ENCODE results near the gene UNC5B.
A peak's percentile ranks its signal among the peaks of the same experiment; 100 is the strongest.

UNC5B gene

DNA sequence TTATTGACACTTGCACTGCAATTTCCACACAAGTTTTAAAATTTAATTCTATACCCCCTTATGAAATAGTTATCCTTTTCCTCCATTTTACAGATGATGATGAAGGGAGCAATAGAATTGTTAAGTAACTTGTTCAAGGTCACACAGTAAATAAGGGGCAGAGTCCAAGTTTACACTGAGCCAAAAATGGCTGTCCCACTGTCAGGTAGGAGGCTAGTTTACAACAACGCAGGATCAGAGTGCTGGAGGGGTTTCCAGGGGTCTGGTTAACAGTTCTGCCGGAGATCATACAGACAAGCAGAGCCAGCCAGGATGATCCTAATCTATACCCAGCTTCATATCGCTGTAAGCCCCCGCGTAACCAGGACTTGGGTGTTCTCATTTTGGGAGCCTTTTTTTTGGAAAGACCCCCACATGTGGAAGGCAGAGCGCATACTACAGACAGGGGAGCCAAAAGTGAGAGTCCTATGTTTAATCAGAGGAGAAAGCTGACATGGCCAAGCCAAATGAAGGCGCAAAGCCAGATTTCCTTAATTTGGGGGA is 524 bp upstream of the UNC5B start:
- no peak overlapping the region for H3K4me3 ChIP-seq (ENCODE audit: low read depth, low read length)
- no peak for DNase-seq (ENCODE audit: low read depth)
- TF ChIP-seq, protein P1, sequence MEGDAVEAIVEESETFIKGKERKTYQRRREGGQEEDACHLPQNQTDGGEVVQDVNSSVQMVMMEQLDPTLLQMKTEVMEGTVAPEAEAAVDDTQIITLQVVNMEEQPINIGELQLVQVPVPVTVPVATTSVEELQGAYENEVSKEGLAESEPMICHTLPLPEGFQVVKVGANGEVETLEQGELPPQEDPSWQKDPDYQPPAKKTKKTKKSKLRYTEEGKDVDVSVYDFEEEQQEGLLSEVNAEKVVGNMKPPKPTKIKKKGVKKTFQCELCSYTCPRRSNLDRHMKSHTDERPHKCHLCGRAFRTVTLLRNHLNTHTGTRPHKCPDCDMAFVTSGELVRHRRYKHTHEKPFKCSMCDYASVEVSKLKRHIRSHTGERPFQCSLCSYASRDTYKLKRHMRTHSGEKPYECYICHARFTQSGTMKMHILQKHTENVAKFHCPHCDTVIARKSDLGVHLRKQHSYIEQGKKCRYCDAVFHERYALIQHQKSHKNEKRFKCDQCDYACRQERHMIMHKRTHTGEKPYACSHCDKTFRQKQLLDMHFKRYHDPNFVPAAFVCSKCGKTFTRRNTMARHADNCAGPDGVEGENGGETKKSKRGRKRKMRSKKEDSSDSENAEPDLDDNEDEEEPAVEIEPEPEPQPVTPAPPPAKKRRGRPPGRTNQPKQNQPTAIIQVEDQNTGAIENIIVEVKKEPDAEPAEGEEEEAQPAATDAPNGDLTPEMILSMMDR (IDR thresholded peaks at IDR 0.05; ENCODE audit: low read depth, low read length, missing control alignments): no peak

DNA sequence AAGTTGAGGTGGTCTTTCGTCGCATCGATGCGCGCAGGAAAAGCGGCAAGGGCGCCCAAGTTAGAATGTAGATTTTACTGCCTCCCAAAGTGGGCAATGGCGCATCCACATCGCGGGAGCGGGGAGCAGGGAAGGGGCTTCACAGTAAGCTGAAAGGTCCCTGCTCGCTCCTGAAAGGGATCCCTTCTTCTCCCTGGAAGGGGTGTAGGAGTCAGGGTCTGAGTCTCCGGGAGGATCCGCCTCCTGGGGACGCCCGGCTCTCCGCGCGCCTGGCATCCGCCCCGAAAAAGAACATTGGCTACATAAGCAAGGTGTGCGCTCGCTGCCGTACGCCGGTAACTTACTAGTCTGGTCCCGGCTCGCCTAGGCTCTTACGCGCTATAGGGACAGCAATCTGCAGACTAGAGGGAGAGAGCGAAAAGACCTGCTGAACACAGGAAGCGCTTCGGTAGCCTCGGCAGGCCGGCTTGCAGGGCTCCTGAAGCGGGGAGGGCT is 804 bp downstream of the UNC5B start:
- H3K4me3 ChIP-seq (ENCODE audit: low read depth, low read length): no peak overlapping the region
- TF ChIP-seq, protein P1 (IDR thresholded peaks at IDR 0.05; ENCODE audit: low read depth, low read length, missing control alignments): no peak
- no peak for DNase-seq (ENCODE audit: low read depth)

DNA sequence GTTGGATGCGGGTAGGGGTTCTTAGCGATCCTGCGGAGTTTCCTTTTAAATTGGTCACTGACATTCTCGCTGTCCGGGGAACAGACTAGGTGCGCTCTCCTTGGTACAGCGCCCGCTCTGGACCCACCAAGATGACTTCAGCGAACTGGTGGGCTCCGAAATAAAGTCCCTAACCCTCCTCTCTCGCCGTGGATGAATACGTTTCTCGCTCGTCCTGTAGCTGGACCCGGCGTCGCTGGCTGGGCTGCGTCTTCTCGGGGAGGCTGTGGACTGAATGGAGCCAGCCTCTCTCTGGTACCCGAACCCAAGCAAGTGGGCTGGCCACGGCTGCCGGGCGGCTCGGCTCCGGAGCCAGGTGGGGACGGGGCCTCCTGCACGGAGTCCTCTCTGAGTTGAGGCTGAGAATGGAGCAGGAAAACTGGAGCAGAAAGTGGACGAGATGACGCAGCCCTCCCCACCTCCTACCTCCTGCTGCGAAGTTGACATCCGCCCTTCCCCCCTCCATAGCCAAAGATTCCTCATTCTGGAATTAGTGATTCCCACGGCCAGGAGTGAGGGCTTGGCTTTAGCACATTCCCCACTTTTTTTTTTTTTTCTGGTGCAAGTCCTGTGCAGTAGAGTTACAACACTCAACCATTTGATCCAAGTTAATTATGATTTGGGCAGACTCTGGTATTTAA is 1.5 kb downstream of the UNC5B start:
- no peak overlapping the region for H3K4me3 ChIP-seq (ENCODE audit: low read depth, low read length)
- no peak for DNase-seq (ENCODE audit: low read depth)
- TF ChIP-seq, protein P1 (IDR thresholded peaks at IDR 0.05; ENCODE audit: low read depth, low read length, missing control alignments): no peak

DNA sequence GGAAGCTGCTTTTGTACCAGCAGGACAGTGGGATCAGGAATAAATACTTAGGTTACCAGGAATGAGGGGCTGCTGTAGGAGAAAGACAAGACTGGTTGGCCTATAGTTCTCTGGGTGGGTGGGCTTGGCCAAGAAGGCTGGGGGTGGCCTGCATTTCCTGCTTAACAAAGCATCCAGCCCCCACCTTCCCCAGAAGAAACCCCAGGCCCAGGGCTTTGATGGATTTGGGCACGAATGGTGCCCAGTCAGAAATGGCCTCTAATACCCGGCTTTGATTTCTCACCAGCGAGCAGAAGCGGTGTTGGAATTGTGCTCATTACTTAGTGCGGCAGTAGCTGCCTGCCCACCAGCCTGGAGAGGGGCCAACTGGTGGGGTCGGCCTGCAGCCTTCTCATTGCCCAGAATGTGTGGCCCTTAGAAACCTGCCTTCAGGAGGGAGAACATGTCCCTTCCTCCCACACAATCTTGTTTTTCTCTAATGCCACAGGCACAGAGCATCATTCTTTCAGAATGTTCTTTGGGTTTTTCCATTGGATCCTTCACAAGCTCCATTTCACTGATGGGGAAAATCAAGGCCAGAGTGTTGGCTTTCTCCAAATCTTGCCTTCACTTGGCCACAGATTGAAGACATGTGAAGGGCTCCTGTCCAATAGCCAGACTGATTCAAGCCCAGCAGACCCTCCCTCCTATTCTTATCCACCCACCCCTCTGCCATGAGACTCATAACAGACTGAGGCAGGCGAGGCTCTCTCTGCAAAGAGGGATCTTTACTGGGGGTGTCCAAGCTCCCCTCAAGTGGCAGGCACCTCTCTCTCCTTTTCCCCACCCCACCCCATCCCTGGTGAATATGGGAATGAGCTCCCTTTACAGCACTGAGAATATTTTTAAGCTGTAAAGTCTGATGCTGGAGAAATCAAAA is 2.5 kb downstream of the UNC5B start:
- no peak overlapping the region for H3K4me3 ChIP-seq (ENCODE audit: low read depth, low read length)
- TF ChIP-seq, protein P1 (IDR thresholded peaks at IDR 0.05; ENCODE audit: low read depth, low read length, missing control alignments): no peak
- DNase-seq (ENCODE audit: low read depth): no peak

DNA sequence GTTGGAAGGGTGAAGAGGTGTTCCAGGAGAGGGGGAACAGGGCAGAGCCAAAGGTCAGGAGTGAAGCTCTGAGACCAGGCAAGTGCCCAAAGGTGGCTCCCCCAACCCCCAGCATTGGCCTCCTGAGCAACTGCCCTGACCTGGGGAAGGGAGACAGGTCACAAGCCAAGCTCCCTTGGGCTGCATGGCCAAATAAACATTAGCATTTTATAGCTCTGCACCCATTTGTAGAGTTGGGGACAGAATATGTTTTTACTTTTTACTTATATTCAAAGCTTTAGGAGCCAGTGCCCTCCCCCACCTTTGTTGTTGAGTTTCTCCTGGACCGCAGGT is 4.0 kb downstream of the UNC5B start:
- H3K4me3 ChIP-seq (ENCODE audit: low read depth, low read length): no peak overlapping the region
- TF ChIP-seq, protein P1 (IDR thresholded peaks at IDR 0.05; ENCODE audit: low read depth, low read length, missing control alignments): no peak
- DNase-seq (ENCODE audit: low read depth): no peak

DNA sequence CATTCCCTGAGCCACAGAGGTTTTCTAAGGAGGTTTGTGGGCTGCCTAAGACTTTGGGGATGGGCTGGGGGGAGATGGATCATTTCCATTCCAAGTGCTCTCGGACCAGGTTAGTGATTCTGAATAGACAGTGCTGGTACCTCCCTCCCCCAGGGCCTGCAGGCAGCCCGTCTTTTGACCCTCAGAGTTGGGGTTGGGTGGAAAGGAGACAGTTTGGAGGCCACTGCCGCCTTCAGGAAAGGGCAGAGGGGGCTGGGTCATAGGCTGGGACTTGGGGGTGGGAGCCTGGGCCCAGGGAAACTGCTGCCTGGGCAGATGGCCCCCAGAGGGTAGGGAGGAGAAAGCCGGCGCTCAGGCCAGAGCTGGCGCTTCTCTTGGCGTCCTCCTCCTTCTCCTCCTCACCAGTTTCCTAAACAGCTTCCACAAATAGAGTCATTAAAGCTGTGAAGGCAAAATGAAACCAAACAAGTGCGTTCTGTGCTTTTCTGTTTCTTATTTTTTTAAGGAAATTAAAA is 4.4 kb downstream of the UNC5B start:
- H3K4me3 ChIP-seq (ENCODE audit: low read depth, low read length): peak overlapping the region; percentile 7; the same call in 1 of the 2 replicates
- TF ChIP-seq, protein P1 (IDR thresholded peaks at IDR 0.05; ENCODE audit: low read depth, low read length, missing control alignments): no peak
- no peak for DNase-seq (ENCODE audit: low read depth)
